NCI-H1694 (cell line): ENCODE data around the gene IFT20.

ENCODE experiments used
- DNase-seq: peaks from one replicate; lab custom pipeline; 2025; lab: John Stamatoyannopoulos, UW

The IFT20 gene

GRCh38 chr17:28335201-28335958 lies at the start of gene IFT20, which contains the start of gene TNFAIP1:
TSS of gene IFT20 (minus strand) at chr17:28335472. CDS start at chr17:28331985, 3,487 bp downstream.
TSS of gene TNFAIP1 (plus strand) at chr17:28335761. CDS start at chr17:28339522, 3,761 bp downstream.
- DNase-seq = peak; percentile 99

DNA sequence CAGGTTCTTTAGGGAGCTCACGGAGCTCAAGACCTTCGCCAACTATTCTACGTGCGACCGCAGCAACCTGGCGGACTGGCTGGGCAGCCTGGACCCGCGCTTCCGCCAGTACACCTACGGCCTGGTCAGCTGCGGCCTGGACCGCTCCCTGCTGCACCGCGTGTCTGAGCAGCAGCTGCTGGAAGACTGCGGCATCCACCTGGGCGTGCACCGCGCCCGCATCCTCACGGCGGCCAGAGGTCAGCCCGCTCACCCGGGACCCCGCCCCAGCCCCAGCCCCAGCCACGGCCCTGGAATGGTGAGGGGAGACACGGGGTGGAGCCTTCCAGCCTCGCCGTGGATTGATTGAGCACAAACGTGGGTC lies 49.7 kb upstream of the IFT20 start:
- no peak for DNase-seq

DNA sequence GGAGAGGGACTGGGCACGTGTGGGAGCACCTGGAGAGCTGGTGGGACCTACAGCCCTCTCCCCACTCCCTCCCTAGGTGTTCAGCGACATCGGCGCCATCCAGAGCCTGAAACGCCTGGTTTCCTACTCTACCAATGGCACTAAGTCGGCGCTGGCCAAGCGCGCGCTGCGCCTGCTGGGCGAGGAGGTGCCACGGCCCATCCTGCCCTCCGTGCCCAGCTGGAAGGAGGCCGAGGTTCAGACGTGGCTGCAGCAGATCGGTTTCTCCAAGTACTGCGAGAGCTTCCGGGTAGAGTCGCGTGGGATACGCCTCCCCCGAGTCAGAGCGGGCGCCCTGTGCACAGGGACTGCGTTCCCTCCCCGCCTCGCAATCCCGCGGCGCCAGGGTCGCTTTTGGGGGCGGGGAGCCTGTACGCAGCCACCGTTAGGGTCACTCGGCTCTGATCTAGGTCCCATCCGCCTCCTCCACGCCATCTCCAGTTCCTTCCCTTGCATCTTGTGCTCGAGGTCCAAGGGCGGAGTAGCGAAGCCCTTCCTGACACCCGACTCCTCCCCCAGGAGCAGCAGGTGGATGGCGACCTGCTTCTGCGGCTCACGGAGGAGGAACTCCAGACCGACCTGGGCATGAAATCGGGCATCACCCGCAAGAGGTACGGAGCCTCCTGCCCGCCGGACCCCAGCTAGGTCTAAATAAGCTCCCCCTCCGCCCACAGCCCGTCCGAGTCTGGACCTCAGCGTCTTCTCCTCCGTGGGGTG lies 49.2 kb upstream of the IFT20 start:
- DNase-seq = no peak

DNA sequence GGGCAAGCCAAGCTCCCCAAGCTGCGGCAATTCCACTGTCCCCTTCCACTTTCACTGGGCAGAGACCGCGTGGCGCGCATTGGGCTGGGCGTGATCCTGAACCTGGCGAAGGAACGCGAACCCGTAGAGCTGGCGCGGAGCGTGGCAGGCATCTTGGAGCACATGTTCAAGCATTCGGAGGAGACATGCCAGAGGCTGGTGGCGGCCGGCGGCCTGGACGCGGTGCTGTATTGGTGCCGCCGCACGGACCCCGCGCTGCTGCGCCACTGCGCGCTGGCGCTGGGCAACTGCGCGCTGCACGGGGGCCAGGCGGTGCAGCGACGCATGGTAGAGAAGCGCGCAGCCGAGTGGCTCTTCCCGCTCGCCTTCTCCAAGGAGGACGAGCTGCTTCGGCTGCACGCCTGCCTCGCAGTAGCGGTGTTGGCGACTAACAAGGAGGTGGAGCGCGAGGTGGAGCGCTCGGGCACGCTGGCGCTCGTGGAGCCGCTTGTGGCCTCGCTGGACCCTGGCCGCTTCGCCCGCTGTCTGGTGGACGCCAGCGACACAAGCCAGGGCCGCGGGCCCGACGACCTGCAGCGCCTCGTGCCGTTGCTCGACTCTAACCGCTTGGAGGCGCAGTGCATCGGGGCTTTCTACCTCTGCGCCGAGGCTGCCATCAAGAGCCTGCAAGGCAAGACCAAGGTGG lies 46.0 kb upstream of the IFT20 start:
- DNase-seq = no peak

GRCh38 chr17:28379814-28380801 lies 44.8 kb upstream of the IFT20 start:
- DNase-seq = no peak

- DNase-seq = no peak
These were observed 37.6 kb upstream of the IFT20 start for GRCh38 chr17:28372945-28373274.

DNA sequence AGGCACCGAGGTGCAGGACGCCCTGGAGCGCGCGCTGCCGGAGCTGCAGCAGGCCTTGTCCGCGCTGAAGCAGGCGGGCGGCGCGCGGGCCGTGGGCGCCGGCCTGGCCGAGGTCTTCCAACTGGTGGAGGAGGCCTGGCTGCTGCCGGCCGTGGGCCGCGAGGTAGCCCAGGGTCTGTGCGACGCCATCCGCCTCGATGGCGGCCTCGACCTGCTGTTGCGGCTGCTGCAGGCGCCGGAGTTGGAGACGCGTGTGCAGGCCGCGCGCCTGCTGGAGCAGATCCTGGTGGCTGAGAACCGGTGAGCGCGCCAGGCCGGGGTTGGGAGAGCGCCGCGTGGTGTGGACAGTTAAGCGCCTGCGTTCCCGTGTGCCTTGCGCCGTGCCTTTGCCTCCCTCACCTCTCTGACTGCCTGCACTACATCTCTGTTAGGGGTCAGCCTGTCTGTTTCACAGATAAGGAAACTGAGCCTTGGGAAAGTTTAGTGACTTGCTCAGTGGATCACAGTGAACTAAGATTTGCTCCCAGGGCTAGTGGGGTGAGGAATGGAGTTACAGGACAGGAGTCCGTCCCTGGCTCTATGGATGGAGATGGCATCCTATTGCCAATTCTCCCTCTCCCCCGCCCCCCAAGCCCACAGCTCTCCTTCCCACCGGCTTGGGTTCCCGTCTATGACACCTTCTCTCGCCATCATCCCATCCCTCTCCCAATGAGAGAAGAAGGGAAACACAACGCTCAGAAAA lies 37.1 kb upstream of the IFT20 start:
- DNase-seq = no peak

GRCh38 chr17:28371245-28372202 lies 36.3 kb upstream of the IFT20 start, which contains the start of gene SARM1:
TSS of gene SARM1 (plus strand) at chr17:28371694. CDS start at chr17:28372033, 339 bp downstream.
- DNase-seq = peak; percentile 91

DNA sequence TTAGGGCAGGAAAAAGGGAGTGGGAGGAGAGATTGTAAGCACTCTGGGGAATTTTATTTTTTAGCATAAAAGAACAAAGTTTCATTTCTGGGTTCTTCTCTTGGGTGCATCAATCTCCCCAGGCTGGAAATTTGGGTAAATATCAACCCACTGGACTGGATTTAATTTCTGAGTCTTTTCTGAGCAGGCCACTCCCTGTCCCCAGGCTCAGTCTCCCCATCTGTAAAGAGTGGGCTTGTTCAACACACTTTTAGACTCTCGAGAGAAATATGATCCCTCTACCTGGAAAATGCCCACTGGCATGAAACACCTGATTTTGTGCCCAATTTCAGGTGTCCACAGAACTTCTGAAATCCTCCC lies 35.5 kb upstream of the IFT20 start:
- no peak for DNase-seq

DNA sequence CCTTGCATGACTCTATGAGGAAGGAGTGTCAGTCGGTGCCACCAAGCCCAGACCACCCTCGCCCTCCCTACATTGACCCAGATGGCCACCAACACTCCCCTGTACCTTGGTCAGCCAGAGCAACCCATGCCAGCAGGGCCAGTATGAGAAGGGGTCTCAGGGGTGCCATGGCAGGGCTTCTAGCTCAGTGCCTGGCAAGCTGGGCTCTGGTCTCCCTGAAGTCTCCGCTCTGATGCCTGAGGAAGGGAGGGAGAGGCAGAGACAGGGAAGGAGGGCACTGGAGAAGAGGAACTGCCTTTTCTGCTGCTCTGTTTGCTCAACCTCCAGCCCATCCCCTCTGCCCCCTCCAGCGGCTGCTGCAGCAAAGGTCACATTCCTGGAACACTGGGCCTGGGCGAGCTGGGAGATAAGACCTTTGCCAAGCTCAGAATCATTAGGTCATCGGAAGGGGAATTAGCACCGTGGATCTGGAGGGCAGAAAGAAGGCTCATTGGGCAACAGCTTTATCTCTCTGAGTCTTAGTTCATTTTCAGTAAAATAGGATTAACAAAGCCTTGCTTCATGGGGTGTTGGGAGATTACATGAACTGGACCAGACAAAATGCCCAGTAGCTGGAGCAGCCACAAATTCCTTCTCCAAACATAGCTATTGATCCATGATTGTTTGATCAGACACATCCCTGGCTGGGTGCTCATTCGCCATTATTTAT lies 34.9 kb upstream of the IFT20 start, which contains the start of gene VTN:
VTN (minus strand) TSS at position 273 of the 709 bp plus-strand sequence; CDS start at position 169, 104 bp downstream.
- DNase-seq = no peak

- no peak for DNase-seq
These were observed 34.4 kb upstream of the IFT20 start for GRCh38 chr17:28369684-28370034.

DNA sequence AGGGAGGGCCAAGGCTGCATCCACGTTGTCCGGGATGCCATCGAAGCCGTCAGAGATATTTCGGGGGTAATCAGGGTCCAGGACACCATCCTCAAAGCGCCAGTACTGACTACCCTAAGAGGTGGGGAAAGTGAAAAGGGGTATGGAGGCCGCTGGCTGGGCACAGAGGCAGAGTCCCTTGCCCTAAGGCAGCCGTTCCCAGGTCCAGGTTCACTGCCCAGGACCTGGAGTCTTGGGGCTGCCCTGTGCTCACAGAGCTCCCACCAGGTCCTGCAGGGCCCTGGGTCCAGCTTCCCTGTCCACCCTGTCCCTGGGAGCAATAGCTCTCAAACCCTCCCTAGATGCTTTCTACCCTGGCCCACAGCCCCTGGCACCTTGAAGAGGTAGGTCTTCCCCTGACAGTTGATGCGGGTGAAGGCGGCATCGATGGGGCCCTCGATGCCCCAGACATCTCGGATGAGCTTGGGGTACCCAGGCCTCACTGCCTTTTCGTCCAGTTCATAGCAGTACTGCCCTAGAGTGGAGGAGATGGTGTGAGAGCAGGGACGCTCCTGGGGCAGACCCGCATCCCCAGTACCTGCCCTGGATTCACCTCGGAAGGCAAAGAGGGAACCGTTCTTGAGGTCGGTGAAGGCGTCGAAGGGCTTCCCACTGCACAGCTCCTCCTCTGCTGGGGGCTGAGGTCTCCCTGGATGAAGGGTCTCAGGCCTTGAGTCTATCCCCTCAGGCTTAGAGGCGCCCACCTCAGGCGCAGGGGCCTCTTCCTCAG lies 33.8 kb upstream of the IFT20 start:
- DNase-seq = no peak

DNA sequence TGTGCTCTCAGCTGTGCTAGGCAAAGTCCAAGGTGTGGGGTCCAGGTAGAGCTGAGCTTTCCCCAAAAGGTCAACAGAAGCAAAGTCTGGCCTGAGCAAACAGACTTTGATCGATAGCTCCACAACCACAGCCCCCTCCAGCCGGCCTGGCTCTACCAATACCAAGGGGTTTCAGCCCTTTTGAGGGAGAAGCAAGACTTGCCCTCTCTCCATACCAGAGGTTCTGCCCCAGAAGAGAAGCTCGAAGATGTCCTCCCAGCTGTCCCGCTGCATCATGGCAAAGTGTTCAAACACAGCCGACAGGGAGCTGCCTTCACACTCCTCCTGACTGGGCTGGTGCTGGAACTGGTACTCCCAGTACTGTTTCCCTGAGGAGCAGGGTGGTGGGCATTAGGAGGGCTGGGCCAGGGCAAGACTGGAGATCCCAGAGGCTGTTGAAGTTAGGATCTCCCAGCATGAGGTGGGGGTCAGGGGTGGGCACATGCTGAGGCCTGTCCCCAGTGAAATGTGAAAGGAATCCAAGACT lies 33.1 kb upstream of the IFT20 start:
- no peak for DNase-seq

GRCh38 chr17:28367641-28368305 lies 32.5 kb upstream of the IFT20 start:
- DNase-seq = no peak

- DNase-seq = no peak
These were observed 31.3 kb upstream of the IFT20 start for GRCh38 chr17:28366605-28367004.

- peak; percentile 24 for DNase-seq
These were observed 30.2 kb upstream of the IFT20 start for GRCh38 chr17:28365487-28365886.

DNA sequence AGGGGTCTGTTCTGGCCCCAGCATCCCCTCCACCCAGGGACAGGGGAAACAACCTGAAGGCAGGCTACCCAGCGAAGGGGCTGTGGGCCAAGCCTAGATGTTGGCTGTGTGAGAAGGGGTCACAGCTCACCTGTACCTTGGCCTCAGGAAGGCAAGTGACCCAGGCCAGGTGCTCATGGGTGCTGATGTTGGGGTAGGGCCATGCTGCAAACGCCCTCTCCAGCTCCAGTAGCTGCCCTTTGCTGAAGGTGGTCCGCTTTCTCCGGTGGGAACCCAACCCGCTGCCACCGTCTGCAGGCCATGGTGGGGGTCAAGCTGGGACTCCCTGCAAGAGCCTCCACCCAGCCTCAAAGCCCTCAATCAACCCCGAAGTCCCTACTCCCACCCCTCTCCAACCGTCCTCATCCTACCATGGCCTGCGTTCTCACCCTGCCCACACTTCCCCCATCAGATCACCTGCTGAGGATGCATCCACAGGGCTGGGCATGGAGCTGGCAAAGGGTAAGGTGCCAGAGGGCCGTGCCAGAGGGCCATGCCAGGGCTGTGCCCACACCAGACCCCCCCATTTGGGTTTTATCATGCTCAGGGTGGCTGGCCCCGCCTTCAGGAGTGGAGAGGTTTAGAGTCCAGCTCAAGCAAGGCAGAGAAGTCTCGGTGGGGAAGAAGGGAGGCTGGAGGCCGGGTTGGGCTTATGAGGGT lies 29.5 kb upstream of the IFT20 start, which contains the start of gene SEBOX:
SEBOX (minus strand) TSS at position 535 of the 699 bp plus-strand sequence; CDS start at position 487, 48 bp downstream.
- no peak for DNase-seq
